Epithelial cell of prostate (primary cell): Measurements from ENCODE around the gene GALNT17.

Experiments used
- DNase-seq: peaks from one replicate; pipeline ENCODE4 v3.0.0-alpha.2; 2011; ENCODE audit warnings: low read depth, low spot score
- H3K27ac ChIP-seq: fragments of 450-650 bp; 2 replicates; pipeline ENCODE4 v1.5.1; 2017; ENCODE audit warnings: mild to moderate bottlenecking

The GALNT17 gene

DNA sequence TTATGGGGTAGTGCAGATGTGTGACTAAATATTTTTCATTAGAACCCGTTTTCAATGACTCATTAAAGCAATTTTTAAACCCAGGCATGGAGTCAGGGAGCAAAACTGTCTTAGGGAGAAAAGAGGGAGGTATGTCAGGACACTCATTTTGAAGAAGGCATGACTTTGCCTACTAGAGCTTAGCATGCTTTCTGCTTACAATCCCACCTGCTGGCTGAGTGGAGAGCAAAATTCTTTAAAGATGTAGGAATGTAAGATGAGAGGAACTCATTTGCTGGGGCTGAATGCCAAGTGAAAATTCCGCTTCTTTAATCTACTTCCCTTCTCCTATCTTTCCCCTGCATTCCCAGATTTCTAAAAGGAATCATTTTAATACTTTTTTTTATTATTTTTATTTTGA lies 232.6 kb downstream of the GALNT17 start:
- H3K27ac ChIP-seq, result no peak overlapping the region
- no peak for DNase-seq

DNA sequence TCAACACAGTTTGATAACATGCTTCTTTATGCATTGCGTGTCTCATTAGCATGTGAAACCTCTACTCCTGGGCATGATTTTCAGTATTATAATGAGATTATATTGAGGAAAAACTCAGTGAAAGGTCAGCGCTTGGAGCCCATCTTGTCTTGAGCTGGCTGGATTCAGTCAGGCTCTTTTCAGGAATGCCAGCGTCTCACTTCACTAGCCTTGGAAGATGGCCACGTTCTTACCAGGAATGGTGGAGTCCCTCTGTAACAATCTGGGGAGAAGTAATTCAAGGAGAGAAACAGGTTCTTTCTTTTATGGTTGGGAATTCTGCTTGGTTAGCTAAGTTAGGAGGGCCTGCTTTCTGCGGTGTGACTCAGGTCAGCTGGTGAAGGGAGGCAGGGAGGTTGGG lies 241.0 kb downstream of the GALNT17 start:
- no peak overlapping the region for H3K27ac ChIP-seq
- no peak for DNase-seq

DNA sequence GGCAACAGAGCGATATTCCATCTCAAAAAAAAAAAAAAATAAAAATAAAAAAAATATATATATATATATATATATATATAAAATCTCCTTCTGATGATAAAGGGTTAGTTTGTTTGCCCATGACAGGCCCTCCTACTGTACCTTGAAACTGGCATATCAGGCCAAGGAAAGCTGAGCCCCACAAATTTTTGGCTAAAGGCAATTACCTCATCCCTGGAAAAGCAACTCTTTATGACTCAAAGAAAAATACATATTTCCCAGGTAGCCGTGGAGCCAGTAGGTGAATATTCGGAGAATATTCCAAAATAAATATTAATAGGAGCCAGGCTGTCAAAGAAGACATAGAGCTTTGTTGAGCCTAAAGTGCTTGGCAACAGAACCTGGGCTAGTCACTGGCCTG lies 245.1 kb downstream of the GALNT17 start:
- DNase-seq, result no peak
- no peak overlapping the region for H3K27ac ChIP-seq

DNA sequence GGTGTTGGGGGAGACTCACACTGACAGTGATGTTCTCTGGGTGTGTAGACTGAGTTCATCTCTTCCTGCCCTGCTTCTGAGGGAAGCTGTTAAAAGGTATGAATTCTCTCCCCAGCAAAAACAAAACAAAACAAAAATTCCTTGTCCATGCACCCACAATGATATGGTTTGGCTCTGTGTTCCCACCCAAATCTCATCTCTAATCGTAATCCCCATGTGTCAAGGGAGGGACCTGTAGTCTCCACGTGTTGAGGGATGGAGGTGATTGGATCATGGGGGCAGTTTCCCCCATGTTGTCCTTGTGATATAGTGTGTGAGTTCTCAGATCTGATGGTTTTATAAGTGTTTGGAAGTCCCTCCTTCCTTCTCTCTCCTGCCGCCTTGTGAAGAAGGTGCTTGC lies 245.5 kb downstream of the GALNT17 start:
- H3K27ac ChIP-seq, result no peak overlapping the region
- no peak for DNase-seq

DNA sequence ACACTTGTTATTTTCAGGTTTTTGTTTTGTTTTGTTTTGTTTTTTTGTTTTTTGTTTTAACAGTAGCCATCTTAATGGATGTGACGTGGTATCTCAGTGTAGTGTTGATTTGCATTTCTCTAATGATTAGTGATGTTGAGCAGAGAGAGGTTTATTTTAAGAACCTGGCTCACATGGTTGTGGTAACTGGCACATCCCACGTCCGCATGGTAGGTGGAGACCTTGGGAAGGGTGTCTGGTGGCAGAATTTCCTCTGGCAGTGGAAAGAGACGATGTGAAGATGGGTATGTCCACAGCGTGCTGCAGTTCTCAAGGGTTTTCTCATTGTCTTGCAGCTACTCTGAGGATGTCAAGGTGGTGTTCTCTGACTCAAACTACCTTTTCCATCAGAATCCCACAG lies 252.2 kb downstream of the GALNT17 start:
- no peak overlapping the region for H3K27ac ChIP-seq
- DNase-seq, result no peak

DNA sequence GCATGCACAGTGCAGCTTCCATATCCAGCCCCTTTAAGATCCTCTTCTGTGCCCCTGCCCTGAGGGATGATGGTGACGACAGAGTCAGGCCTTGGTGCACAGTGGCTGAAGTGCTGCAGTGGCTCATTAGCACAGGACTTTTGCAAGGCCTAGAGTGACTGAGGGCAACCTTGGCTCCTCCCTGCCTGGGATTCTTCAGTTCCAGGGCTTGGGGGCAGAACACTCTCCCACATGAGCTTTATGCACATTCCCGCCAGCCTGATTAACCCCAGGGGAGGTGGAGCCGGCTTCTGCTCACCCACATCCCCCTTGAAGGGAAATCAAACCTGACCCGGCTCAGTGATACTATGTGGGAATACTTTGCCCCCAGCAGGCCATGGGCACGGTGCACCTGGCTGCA lies 253.4 kb downstream of the GALNT17 start:
- no peak overlapping the region for H3K27ac ChIP-seq
- DNase-seq, result no peak

DNA sequence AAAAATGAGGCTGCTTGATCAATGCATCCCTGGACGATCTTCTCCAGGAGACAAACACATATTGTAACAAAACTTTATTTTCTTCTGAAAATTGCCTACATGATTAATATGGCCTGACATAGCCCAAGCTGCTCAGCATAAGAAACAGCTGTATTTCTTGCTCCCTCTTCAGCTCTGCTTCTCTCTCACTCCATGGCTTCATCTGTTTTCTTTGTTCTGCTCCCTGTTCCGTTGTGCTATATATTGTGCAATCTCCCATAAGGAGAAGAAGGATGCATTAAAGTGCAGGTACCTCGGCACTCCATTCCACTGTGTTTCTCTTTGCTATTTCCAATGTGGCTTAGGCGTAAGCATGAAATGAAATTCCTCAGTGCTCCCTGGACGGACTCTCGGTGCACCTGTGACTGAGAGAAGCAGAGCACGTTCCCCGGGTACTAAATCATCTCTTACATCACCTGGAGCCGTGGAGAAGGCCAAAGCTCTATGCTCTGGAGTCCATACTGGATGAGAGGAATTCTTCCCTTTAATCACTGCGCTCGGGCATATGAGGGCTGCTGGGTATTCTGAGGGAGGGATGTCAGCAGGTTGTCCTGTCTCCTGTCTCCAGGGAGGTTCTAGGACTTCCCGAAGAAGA lies 254.3 kb downstream of the GALNT17 start:
- H3K27ac ChIP-seq, result no peak overlapping the region
- no peak for DNase-seq

DNA sequence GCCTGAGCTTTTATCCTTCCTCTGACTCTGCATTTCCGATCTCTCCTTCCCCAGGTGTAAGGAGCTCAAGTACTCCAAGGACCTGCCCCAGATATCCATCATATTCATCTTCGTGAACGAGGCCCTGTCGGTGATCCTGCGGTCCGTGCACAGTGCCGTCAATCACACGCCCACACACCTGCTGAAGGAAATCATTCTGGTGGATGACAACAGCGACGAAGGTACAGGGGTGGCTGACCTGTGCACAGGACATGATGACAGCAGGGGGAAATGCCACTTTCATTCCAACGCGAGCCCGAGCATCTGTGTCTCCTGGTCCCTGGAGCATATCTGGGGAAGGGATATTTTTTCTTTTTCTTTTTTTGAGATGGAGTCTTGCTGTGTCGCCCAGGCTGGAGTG lies 256.2 kb downstream of the GALNT17 start:
- no peak overlapping the region for H3K27ac ChIP-seq
- no peak for DNase-seq

DNA sequence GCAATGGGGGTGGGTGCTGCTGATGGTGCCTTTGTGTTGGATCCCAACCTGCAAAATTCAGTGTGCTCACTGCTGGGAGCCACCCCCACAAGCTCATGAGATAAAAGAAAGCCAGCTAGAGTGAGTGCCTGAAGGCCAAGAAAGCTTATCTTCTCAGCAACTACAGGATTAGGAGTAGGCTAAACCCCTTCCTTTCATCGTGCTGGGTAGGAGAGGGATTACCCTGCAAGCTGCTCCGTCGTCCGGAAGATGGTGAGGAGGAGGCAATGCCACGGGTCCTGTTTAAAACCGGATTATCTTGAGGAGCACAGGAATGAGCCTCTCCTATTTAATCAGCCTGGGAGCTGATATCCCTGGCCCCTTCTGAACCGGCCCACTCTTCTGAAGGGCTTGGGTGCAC lies 258.0 kb downstream of the GALNT17 start:
- no peak for DNase-seq

DNA sequence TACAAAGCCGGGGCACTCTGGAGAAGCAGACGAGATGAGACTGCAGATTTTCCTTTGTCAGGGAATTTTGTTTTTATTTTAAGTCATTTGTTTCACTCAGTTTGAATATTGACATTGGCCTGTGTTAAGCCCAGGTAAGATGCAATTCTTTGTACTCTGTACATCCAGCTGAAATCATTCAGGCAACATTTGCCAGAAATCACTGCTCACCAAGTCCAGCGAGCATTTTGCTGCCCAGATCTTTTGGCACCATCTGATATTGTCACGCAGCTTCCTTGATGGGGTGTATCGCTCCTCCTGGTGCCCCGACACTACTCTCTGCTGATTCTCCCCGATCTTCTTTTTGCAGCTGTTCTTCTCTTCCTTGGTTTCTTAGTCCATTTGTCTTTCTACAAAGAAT lies 261.7 kb downstream of the GALNT17 start:
- H3K27ac ChIP-seq, result no peak overlapping the region
- no peak for DNase-seq

More for the DNA sequence above, 258.0 kb downstream of the GALNT17 start:
- H3K27ac ChIP-seq, result no peak overlapping the region

DNA sequence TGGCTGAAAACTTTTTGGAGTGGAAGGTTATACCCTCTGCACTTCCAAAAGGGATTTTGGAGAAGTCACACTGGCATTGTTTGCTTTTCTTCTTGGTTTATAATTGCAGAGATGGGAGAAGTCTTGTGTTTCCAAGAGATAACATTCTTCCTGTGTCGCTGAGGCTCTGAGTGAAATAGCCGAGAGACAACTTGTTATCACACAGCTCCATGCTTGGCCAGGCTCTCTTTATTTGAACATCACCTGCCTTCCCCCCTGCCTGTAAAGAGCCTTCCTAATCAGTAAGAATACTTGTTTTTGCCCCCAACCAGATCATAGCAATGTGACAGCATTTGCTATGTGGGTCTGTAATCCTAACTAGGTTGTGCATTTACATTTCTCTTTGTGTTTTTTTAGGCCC lies 270.7 kb downstream of the GALNT17 start:
- H3K27ac ChIP-seq, result no peak overlapping the region
- no peak for DNase-seq

DNA sequence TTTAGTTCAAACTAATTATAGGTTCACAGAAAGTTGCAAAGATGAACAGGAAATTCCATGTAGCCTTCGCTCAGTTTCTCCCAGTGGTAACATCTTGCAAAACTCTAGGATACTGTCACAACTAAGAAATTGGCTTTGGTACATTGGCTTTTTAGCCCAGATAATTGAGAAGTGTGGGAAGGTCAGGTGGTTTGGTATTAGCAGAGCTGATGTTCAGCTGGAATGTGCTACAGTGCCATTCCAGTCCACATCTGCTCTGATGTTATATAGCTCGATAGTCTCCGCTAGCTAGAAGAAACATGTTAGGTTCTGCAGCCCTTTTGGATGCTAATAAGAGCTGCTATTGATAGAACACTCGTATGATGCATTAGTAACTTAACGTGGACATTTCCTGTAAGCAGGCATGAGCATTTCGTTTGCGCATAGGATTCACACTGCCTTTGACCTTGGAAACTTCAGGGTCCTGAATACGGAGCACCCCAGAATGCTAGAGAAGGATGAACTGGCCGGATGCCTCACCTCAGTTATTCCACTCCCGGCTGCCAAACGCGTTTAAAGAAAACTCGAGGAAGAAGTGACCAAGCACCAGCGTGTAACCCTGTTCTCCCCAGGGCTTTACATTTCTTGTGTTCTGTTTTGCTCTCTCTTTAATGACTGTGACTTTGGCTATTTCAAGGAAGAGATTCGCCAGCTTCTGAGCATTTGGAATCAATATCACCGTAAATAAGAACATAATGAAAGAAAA lies 271.4 kb downstream of the GALNT17 start:
- H3K27ac ChIP-seq, result no peak overlapping the region
- DNase-seq, result no peak

DNA sequence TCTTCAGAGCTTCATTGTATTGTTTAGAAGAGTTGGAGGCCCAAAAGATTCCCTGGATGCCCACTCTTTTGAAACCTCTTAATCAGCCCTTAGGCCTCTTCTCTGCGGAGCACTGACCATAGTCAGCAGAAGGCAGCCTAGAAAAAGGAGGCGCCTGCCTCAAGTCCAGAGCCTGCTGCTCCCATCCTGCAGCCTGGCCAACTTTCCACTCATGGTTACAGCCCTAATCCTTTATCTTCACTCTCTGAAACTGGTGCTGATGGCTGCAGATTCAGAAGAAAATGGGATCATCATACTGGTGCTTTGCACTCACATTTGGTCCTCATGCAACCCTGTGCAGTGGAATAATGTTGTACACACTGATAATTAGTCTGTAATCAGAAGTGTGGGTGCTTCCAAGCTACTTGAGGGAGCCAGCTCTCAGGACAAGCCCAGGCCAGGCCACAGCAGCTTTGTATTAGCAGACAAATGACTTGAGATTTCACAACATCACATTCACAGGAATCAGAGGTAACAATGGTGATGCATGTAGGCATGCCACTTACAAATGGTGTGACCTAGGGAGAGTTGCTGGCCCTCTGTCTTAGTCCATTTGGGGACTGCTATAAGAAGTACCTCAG lies 272.9 kb downstream of the GALNT17 start:
- H3K27ac ChIP-seq, result no peak overlapping the region
- DNase-seq, result no peak

DNA sequence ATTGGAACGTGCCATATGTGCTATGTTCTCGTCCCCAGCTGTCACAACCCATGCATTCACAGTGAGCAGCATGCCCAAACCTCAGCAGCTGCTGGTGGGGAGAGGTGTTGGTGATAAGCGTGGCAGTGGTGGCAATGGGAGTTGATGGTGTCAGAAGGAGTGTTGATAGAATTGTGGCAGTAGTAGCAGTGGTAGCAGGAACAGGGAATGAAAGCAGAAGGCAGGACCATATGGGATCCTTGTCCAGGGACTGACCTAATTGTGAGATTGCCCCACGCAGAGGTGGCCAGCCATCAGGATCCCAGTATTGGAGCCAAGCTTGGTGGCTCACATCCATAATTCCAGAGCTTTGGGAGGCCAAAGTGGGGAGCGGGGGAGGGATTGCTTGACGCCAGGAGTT lies 276.3 kb downstream of the GALNT17 start:
- DNase-seq, result no peak

DNA sequence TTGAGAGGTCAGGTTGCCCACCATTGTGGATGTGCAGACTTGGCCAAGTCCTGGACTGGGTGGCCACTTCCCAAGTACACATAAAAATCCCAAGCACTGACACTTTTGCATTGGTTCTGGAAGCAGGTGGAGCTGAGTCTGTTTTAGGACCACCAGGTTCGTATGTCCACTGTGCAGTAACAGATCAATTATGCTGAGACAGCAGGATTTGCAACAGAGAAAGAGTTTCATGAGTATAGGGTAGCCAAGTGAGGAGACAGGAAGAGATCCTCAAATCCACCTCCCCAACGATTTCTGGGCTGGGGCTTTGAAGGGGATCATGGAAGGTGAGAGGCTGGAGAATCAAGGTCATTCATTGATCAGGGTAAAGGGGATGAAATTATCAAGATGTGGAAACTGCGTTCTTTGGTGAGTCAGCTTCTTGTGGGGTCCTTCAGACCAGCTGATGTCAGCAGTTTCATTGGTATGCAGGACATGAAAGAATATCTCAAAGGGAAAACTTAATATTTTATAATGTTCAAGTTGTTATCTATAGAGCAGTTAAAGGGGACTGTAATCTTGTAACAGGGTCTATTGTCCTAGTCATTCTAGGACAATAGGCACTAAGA lies 277.7 kb downstream of the GALNT17 start:
- no peak overlapping the region for H3K27ac ChIP-seq
- no peak for DNase-seq

More for the DNA sequence above, 276.3 kb downstream of the GALNT17 start:
- no peak overlapping the region for H3K27ac ChIP-seq

DNA sequence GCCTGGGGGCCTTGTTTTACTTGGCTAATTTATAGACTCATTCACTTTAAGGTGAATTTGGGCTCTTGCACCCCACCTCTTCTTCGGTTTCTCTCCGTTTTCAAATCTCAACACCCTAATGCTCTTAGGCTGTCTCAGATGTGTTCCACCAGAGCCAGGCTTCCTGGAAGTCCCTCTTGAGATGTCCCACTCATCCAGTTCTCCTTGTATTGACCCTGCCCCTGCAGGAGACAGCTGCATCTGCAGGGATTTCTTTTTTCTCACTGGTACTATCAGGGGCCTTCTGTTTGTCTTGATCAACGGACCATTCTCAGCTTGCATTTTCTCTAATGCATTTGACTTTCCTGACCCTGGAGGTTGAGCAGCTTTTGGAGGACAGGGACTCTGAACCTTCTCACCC lies 279.5 kb downstream of the GALNT17 start:
- no peak for DNase-seq
- no peak overlapping the region for H3K27ac ChIP-seq

DNA sequence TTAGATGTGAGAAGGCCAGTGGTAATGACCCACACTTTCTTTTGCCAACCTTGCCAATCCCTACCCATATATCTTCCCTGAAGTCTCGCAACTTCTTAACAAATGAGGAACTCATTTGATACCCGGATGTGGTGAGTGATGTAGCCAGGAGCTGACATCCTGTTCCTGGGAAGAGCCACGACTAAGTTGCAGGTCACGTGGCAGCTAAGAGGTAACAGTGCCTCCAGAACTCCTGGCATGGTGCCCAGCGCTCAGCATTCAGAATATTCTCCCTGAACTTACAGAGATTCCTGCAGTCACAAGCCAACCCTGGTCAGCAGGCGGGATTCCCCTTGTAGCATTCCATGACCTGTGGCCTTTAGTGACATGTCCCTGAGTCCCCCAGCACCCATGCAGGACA lies 282.5 kb downstream of the GALNT17 start:
- no peak overlapping the region for H3K27ac ChIP-seq
- DNase-seq, result no peak

DNA sequence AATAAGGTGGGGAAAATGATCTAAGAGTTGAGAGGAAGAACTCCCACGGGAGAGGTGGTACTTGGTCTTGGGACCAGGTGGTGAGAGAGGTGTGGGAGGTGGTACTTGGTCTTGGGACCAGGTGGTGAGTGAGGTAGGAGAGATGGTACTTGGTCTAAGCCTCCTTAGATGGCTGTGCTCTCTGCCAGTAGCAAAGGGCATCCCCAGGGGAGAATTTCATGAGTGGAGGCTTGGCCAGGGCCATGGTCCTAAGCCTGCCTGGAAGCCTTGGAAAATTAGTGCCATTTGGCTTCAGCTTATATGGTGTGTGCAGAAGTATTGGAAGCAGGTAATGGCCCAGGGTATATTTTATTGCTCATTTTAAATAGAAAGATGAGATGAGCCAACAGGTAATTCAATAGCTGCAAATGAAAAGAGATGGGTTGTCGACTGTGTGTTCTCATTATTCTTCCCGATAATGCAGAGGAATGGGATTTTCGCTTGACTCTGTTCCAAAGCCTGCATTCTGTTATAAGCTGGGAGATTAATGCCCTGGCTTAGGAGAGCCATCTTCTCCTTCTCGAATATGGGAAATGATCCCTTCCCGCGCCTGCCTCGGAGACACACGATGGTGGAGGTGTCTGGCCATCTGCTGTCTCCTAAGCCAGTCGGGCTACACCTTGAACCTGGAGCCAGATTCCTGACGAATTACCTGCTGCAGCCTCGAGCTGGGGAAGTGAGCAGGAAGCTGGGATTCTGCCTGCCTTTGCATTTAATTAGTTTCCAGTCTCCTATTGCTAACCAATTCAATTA lies 287.8 kb downstream of the GALNT17 start:
- no peak for DNase-seq
- no peak overlapping the region for H3K27ac ChIP-seq

DNA sequence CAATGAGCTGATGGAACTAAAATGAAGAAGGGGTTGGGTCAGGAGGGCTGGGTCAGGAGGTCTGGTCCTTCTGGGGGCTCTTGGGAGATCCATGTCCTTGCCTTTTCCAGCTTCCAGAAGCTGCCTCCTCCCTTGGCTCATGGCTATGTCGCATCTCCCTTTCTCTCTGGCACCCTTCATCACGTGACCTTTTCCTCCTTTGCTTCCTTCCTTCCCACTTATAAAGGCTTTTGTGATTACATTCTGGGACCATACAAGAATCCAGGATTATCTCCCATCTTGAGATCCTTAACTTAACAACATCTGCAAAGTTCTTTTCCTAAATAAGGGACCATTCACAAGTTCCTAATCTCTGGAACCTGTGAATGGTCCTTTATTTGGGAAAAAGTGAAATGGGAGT lies 290.2 kb downstream of the GALNT17 start:
- DNase-seq, result no peak

DNA sequence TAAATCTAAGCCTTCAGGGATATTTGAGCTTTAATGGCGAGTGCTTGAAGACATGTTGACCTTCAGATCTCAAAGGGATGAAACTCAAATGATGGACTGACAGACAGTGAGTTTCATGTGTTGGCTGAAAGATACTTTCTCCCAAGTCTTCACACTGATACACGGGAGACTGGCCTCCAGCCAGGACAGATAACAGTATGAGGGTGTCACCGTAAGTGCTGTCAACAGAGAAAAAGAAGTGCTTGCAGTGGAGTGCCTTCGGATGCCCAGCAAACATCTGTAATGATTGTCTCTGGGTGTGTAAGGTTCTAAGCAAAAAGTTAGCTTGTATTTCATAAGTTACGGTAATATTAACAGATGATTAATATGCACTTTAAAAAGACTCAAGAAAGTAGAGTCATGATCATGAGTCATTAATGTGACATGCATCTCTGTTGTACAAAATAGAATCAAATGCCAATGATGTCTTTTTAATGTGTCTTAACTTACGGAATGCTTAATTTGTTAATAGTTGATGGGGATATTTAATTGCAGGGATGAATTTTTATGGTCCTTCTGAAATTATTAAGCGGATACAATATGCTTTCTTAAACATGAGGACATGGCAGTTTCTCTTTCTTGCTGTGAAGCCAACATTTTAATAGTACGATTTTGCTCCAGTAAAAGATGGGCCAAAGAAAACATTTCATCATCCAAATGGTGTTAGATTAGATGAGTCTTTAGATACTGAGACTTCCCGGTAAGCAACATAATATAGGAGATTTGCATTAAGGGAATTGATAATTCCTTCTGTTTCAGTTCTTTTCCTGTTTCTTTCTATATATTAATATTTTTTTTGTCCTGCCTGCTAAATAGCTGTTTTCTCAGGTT lies 292.5 kb downstream of the GALNT17 start:
- no peak for DNase-seq
- no peak overlapping the region for H3K27ac ChIP-seq

More for the DNA sequence above, 290.2 kb downstream of the GALNT17 start:
- H3K27ac ChIP-seq, result no peak overlapping the region
